Peyer's patch (tissue), 4 donors: ENCODE data around the gene SMARCA1. TPM values are rescaled to one million over a fixed set of nuclear protein-coding genes. Genes with fewer than 3 reads are reported as not detected.

Source experiments
- DNase-seq, 3 donors: peaks; one replicate each; pipeline ENCODE4 v3.0.0-alpha.2; 2017 to 2019
- H3K27ac ChIP-seq, 4 donors: fragments of 200-600 bp; sonication (generic); one replicate each; pipeline ENCODE4 v1.5.1; 2016 to 2019
- H3K27me3 ChIP-seq, 2 donors: fragments of 200-600 bp; sonication (generic); one replicate each; pipeline ENCODE4 v1.5.1; 2019
- H3K36me3 ChIP-seq, 3 donors: fragments of 200-600 bp; sonication (generic); one replicate each; pipeline ENCODE4 v1.5.1; 2016 to 2019
- H3K4me1 ChIP-seq, 4 donors: fragments of 200-600 bp; sonication (generic); one replicate each; pipeline ENCODE4 v1.5.1; 2016 to 2019
- H3K4me3 ChIP-seq, 4 donors: fragments of 200-600 bp; sonication (generic); 1 replicate in 3 of 4; 2 replicates in 1 of 4; pipeline ENCODE4 v1.5.1; 2016 to 2019; ENCODE audit warnings: mild to moderate bottlenecking in 1 of 4
- H3K9me3 ChIP-seq, 4 donors: fragments of 200-600 bp; sonication (generic); one replicate each; pipeline ENCODE4 v1.5.1; 2016 to 2019; ENCODE audit warnings: mild to moderate bottlenecking in 1 of 4
- POLR2A ChIP-seq, 2 donors: fragments of 450-650 bp; IDR thresholded peaks; one replicate each; pipeline ENCODE4 v1.5.1; 2017; ENCODE audit warnings: antibody characterized with exemption in 2 of 2, mild to moderate bottlenecking in 2 of 2, moderate library complexity in 2 of 2
- total RNA-seq, 4 donors: library from RNA; depleted of rRNA; stranded (reverse); fragments of >200 nt; gene quantifications; one replicate each; pipeline ENCODE4 v1.1.0, GENCODE V29; 2016
- TF ChIP-seq, protein P1 (sequence below), 6 experiments: fragments of 450-650 bp in 4 of 6; fragments of 200-600 bp in 2 of 6; sonication (generic) in 1 of 6; IDR thresholded peaks; one replicate each; pipeline ENCODE4 v1.5.1; 2017 to 2019; ENCODE audit warnings: antibody characterized with exemption in 6 of 6, mild to moderate bottlenecking in 3 of 6, moderate library complexity in 1 of 6

SMARCA1 gene
- total RNA-seq, 4 donors from 2014 or later: 3.9 to 17.3 (median 5.6) TPM

DNA sequence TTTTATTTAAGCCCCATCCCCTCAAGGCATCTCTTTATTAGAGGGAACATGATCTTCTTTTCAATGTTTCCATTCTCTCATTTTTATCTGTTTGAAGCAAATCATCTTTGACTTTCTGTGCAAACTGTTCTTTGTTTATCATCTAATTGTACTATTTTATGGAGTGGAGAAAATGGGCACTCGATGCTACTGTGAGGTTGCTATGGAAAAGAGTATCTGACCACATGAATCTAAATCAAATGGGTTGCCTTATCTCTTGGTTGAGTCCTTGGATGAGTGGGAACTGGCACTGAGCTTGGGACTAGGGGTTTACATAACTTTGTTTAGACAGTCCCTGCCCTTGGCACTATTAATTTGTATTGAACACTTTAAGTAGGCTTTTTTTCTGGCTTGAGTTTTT lies 25.8 kb upstream of the SMARCA1 start:
- no peak overlapping the region for H3K27ac ChIP-seq
- no peak for TF ChIP-seq POLR2A (IDR thresholded peaks at IDR 0.05)
- TF ChIP-seq, protein P1, sequence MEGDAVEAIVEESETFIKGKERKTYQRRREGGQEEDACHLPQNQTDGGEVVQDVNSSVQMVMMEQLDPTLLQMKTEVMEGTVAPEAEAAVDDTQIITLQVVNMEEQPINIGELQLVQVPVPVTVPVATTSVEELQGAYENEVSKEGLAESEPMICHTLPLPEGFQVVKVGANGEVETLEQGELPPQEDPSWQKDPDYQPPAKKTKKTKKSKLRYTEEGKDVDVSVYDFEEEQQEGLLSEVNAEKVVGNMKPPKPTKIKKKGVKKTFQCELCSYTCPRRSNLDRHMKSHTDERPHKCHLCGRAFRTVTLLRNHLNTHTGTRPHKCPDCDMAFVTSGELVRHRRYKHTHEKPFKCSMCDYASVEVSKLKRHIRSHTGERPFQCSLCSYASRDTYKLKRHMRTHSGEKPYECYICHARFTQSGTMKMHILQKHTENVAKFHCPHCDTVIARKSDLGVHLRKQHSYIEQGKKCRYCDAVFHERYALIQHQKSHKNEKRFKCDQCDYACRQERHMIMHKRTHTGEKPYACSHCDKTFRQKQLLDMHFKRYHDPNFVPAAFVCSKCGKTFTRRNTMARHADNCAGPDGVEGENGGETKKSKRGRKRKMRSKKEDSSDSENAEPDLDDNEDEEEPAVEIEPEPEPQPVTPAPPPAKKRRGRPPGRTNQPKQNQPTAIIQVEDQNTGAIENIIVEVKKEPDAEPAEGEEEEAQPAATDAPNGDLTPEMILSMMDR (IDR thresholded peaks at IDR 0.05): no peak

DNA sequence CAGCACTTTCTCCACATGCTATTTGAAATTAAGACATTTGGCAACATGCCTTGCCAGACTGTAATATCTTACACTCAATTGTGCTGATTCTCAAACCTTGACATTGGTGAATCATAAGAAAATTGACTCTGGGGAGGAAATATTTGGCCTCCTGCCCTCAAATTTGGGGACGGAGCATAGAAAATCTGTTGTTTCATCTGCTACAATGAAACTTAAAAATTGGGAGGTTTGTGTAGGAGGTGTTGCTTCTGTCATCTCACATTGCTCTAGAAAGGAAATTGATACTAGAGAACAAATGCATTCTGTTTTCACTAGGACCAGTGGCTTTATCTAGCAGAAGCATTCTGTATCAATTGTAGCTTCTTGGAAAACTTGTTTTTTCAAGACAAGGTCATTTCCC lies 22.1 kb upstream of the SMARCA1 start:
- Histone ChIP-seq H3K27me3 (no peaks in the 10 kb centered on the region), H3K36me3 (no peaks in the 10 kb centered on the region), H3K4me1 (no peaks in the 10 kb centered on the region), H3K9me3 (no peaks in the 10 kb centered on the region), H3K27ac (no peak overlapping the region), H3K4me3 (no peak overlapping the region)
- TF ChIP-seq, protein P1 (IDR thresholded peaks at IDR 0.05): no peak
- no peak for TF ChIP-seq POLR2A (IDR thresholded peaks at IDR 0.05)
- DNase-seq: no peak

More for the DNA sequence above, 25.8 kb upstream of the SMARCA1 start:
- H3K4me1 ChIP-seq: no peaks in the 10 kb centered on the region
- no peaks in the 10 kb centered on the region for H3K27me3 ChIP-seq
- no peak overlapping the region for H3K4me3 ChIP-seq
- no peaks in the 10 kb centered on the region for H3K9me3 ChIP-seq
- H3K36me3 ChIP-seq: no peaks in the 10 kb centered on the region
- DNase-seq: no peak

DNA sequence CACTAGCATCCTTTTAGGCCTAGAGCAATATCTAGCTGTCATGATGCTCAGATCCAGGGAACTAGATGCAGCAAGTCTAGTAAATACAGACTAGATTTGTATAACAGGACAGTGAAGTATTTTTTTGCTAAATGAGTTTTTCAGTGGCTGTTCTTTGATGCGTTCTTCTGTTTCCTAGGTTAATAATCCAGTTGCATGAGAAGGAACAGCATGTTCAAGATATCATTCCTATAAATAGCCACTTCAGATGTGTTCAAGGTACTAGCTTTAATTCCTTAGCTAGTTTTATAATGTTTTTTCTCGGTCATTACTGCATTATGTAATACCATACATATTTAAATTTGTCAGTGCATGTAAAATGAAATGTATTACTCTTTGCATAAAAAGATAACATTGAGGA lies 21.5 kb upstream of the SMARCA1 start:
- no peak for DNase-seq
- Histone ChIP-seq H3K9me3 (no peaks in the 10 kb centered on the region), H3K27me3 (no peaks in the 10 kb centered on the region), H3K36me3 (no peaks in the 10 kb centered on the region), H3K4me1 (no peaks in the 10 kb centered on the region), H3K4me3 (no peak overlapping the region), H3K27ac (no peak overlapping the region)
- TF ChIP-seq POLR2A (IDR thresholded peaks at IDR 0.05): no peak
- TF ChIP-seq, protein P1 (IDR thresholded peaks at IDR 0.05): no peak

DNA sequence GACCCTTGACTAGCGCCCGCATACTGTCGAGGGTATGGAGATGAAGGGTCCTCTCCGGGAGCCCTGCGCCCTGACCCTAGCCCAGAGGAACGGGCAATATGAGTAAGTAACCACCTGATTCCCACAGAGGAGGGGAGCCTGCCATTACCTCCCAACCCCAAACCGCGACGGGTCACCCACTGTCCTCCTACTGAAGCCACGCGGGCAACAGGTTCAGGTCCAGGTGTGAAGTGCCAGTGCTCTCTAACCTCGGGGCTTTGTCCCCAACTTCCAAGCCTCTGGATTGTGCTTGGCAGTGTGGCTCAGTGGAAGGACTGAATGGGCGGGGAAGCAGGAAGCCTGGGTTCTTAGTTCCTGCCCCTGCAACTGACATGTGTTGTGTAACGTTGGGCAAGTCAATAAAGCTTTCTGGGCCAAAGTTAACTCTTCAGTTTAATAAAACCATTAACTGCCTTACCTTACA lies 17.5 kb upstream of the SMARCA1 start:
- H3K4me3 ChIP-seq: peak overlapping the region; percentile 55 to 86 (median 67)
- no peaks in the 10 kb centered on the region for H3K9me3 ChIP-seq
- H3K4me1 ChIP-seq: no peaks in the 10 kb centered on the region
- peak in 2 of 3 donors; percentile 60 to 62 for DNase-seq
- peak overlapping the region; percentile 55 to 90 (median 80) for H3K27ac ChIP-seq
- H3K27me3 ChIP-seq: no peaks in the 10 kb centered on the region
- TF ChIP-seq POLR2A (IDR thresholded peaks at IDR 0.05): peak; percentile 56 to 74
- TF ChIP-seq, protein P1 (IDR thresholded peaks at IDR 0.05): no peak
- no peaks in the 10 kb centered on the region for H3K36me3 ChIP-seq

DNA sequence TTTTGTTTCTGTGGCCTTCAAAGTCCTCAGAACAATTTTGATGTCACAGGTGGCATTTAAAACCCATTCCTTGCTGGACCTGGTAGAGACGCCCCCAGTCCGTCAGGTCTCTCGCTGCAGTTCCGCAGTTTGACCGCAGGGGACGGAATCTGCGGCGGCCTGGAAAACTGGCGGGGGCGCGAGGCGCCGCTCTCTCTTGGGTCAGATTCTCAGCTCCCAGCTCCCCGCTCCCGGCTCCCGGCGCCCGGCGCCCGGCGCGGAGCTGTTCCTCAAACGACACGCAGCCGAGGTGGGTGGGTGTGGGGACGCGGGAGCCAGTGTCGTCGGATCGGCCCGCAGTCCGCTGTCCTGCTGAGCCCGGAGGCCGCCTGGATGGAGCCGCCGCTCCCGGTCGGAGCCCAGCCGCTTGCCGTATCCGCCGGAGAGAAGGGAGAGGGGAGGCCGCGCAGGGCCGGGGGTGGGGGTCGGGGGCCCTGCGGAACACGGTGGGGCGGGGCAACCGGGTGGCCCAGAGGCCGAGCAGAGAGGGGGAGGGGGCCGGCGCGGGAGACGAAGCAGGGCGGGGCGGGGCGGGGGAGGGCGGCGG lies 16.9 kb upstream of the SMARCA1 start, which contains the start of gene OCRL:
TSS of gene OCRL (plus strand) at position 192 of the 586 bp plus-strand sequence. CDS start at position 373, 181 bp downstream.
- H3K4me3 ChIP-seq: peak within 1 kb of the TSS; percentile 55 to 86 (median 67)
- H3K4me1 ChIP-seq: no peaks in the 10 kb centered on the region
- H3K9me3 ChIP-seq: no peaks in the 10 kb centered on the region
- H3K36me3 ChIP-seq: no peaks in the 10 kb centered on the region
- DNase-seq: peak; percentile 39 to 77 (median 77)
- no peaks in the 10 kb centered on the region for H3K27me3 ChIP-seq
- TF ChIP-seq POLR2A (IDR thresholded peaks at IDR 0.05): peak in 1 of 2 donors; percentile 17
- TF ChIP-seq, protein P1 (IDR thresholded peaks at IDR 0.05): peak; percentile 52 to 72 (median 62)
- peak within 1 kb of the TSS; percentile 55 to 90 (median 80) for H3K27ac ChIP-seq
